Forelimb muscle (tissue), 1 donor: Measurements from ENCODE around the gene FRMD4A. TPM values are rescaled to one million over a fixed set of nuclear protein-coding genes. Genes with fewer than 3 reads are reported as not detected.

Experiments
- DNase-seq: peaks from one replicate; pipeline ENCODE4 v3.0.0-alpha.2; 2013; ENCODE audit warnings: low read depth
- polyA plus RNA-seq: library from polyadenylated mRNA; unstranded; fragments of 120-200 nt; gene quantifications from one replicate; pipeline ENCODE4 v1.2.1, GENCODE V29; 2013; ENCODE audit not compliant: insufficient read length

The FRMD4A gene
- polyA plus RNA-seq, 1 donor: 36.3 TPM

GRCh38 chr10:14294347-14295059, 36.2 kb downstream of the FRMD4A start:
- no peak for DNase-seq

GRCh38 chr10:14293526-14293925, 37.2 kb downstream of the FRMD4A start:
- DNase-seq: no peak

GRCh38 chr10:14291296-14291695, 39.4 kb downstream of the FRMD4A start:
- no peak for DNase-seq

GRCh38 chr10:14285941-14286560, 44.7 kb downstream of the FRMD4A start:
- DNase-seq: no peak

GRCh38 chr10:14282276-14282675, 48.4 kb downstream of the FRMD4A start:
- no peak for DNase-seq

GRCh38 chr10:14278533-14278932, 52.2 kb downstream of the FRMD4A start:
- no peak for DNase-seq

GRCh38 chr10:14276210-14276609, 54.5 kb downstream of the FRMD4A start:
- no peak for DNase-seq

GRCh38 chr10:14271621-14272020, 59.1 kb downstream of the FRMD4A start:
- no peak for DNase-seq

GRCh38 chr10:14270370-14270769, 60.4 kb downstream of the FRMD4A start:
- no peak for DNase-seq

GRCh38 chr10:14265709-14266108, 65.0 kb downstream of the FRMD4A start:
- no peak for DNase-seq

- DNase-seq: no peak
These were observed 67.8 kb downstream of the FRMD4A start for GRCh38 chr10:14262836-14263425.

- DNase-seq: no peak
These were observed 69.4 kb downstream of the FRMD4A start for GRCh38 chr10:14261336-14261735.

- peak; percentile 22 for DNase-seq
These were observed 70.8 kb downstream of the FRMD4A start for GRCh38 chr10:14259696-14260566.

GRCh38 chr10:14254368-14254767, 76.4 kb downstream of the FRMD4A start:
- DNase-seq: no peak

GRCh38 chr10:14253711-14254110, 77.0 kb downstream of the FRMD4A start:
- no peak for DNase-seq

GRCh38 chr10:14253079-14253478, 77.6 kb downstream of the FRMD4A start:
- no peak for DNase-seq

GRCh38 chr10:14250496-14251076, 80.1 kb downstream of the FRMD4A start:
- DNase-seq: no peak

- DNase-seq: peak; percentile 13
These were observed 83.2 kb downstream of the FRMD4A start for GRCh38 chr10:14247377-14248116.

GRCh38 chr10:14244801-14245211, 85.9 kb downstream of the FRMD4A start:
- no peak for DNase-seq

GRCh38 chr10:14244147-14244546, 86.6 kb downstream of the FRMD4A start:
- DNase-seq: no peak

GRCh38 chr10:14243221-14243620, 87.5 kb downstream of the FRMD4A start:
- DNase-seq: no peak
